HepG2 (cell line): Measurements from ENCODE around the gene COLQ. TPM values are rescaled to one million over a fixed set of nuclear protein-coding genes. Genes with fewer than 3 reads are reported as not detected.

Experiments
- DBP ChIP-seq: sonication (generic); formaldehyde crosslinking; IDR thresholded peaks from 2 replicates; pipeline ENCODE4 v1.4.0; 2020; ENCODE audit warnings: missing genetic modification reagents; ENCODE audit errors: not compliant biosample characterization
- ERF ChIP-seq: IDR thresholded peaks from 2 replicates; pipeline ENCODE4 v1.6.1; 2018; ENCODE audit warnings: missing biosample characterization, missing genetic modification reagents
- HDAC2 ChIP-seq: sonication (generic); formaldehyde crosslinking; IDR thresholded peaks from 2 replicates; pipeline ENCODE4 v1.4.0; 2020; ENCODE audit warnings: missing genetic modification reagents
- MED1 ChIP-seq: sonication (generic); formaldehyde crosslinking; IDR thresholded peaks from 2 replicates; pipeline ENCODE4 v1.4.0; 2020; ENCODE audit warnings: missing genetic modification reagents
- SCMH1 ChIP-seq: sonication (generic); formaldehyde crosslinking; IDR thresholded peaks from 2 replicates; pipeline ENCODE4 v1.9.0; 2021; ENCODE audit warnings: missing genetic modification reagents, mild to moderate bottlenecking, borderline replicate concordance
- SRF ChIP-seq: IDR thresholded peaks from 2 replicates; pipeline ENCODE4 v1.6.1; 2011; ENCODE audit warnings: mild to moderate bottlenecking, low read depth, low read length, moderate library complexity
- ZBTB10 ChIP-seq: sonication (generic); formaldehyde crosslinking; IDR thresholded peaks from 2 replicates; pipeline ENCODE4 v1.4.0; 2020; ENCODE audit warnings: missing genetic modification reagents, borderline replicate concordance
- ZBTB33 ChIP-seq: sonication (generic); formaldehyde crosslinking; IDR thresholded peaks from 2 replicates; pipeline ENCODE4 v1.4.0; 2020; ENCODE audit warnings: missing genetic modification reagents
- ZBTB7A ChIP-seq: sonication (generic); formaldehyde crosslinking; IDR thresholded peaks from 2 replicates; pipeline ENCODE4 v1.8.0; 2022; ENCODE audit warnings: mild to moderate bottlenecking, missing genetic modification reagents
- ZNF24 ChIP-seq: fragments of 450-650 bp; IDR thresholded peaks from 2 replicates; pipeline ENCODE4 v1.6.1; 2017; ENCODE audit warnings: antibody characterized with exemption, mild to moderate bottlenecking
- ZNF275 ChIP-seq: sonication (generic); formaldehyde crosslinking; IDR thresholded peaks from 2 replicates; pipeline ENCODE4 v1.8.0; 2022; ENCODE audit warnings: missing genetic modification reagents, mild to moderate bottlenecking, inconsistent platforms, borderline replicate concordance
- ZNF687 ChIP-seq: sonication (generic); formaldehyde crosslinking; IDR thresholded peaks from 2 replicates; pipeline ENCODE4 v1.5.1; 2020; ENCODE audit warnings: mild to moderate bottlenecking, missing genetic modification reagents, moderate library complexity
- ZNF780A ChIP-seq: sonication (generic); formaldehyde crosslinking; IDR thresholded peaks from 2 replicates; pipeline ENCODE4 v1.8.0; 2022; ENCODE audit warnings: mild to moderate bottlenecking, missing genetic modification reagents, moderate library complexity
- polyA plus RNA-seq, 8 experiments: library from polyadenylated mRNA; depleted of rRNA in 3 of 8; stranded (reverse) in 7 of 8; unstranded in 1 of 8; fragments of >200 nt; fragmentation: Illumina TruSeq in 4 of 8; extraction: Trizol in 4 of 8; gene quantifications; 2 replicates each; pipeline versions ENCODE4 v1.2.1 to v1.2.3, GENCODE V29; 2011 to 2016; ENCODE audit warnings: low read depth in 4 of 8, missing spikeins in 1 of 8, mixed read lengths in 1 of 8; ENCODE audit not compliant: insufficient read depth in 1 of 8
- total RNA-seq, 5 experiments: library from RNA; depleted of rRNA; stranded (reverse); fragments of >200 nt; fragmentation: Illumina TruSeq; extraction: Trizol; gene quantifications; 2 replicates each; pipeline ENCODE4 v1.2.3, GENCODE V29; 2016; ENCODE audit warnings: low read depth in 1 of 5

Gene COLQ
- total and polyA plus RNA-seq, 2 of the 13 experiments (the other 11 are each of a cell fraction or from before 2014, with no cell fraction given): 0.31 to 0.46 TPM

GRCh38 chr3:15427182-15427880 is 94.2 kb downstream of the COLQ start, which contains the start of the genes EAF1 and METTL6 (continued):
- TF ChIP-seq ZNF687 (CRISPR knock-in tag) (peak; percentile 84), SRF (no peak), ZNF24 (no peak), ZNF780A (CRISPR knock-in tag) (no peak), ERF (CRISPR knock-in tag) (peak; percentile 27; the same call in 1 of the 2 replicates), MED1 (CRISPR knock-in tag) (no peak; the same call in none of the 2 replicates), SCMH1 (no peak), ZBTB33 (CRISPR knock-in tag) (no peak), ZNF275 (CRISPR knock-in tag) (no peak; the same call in 1 of the 2 replicates), DBP (no peak), ZBTB7A (CRISPR knock-in tag) (no peak), ZBTB10 (no peak), HDAC2 (CRISPR knock-in tag) (no peak; the same call in 1 of the 2 replicates)
